ENCODE data around the gene TCEA3.
A peak's percentile ranks its signal among the peaks of the same experiment; 100 is the strongest.

Gene TCEA3

DNA sequence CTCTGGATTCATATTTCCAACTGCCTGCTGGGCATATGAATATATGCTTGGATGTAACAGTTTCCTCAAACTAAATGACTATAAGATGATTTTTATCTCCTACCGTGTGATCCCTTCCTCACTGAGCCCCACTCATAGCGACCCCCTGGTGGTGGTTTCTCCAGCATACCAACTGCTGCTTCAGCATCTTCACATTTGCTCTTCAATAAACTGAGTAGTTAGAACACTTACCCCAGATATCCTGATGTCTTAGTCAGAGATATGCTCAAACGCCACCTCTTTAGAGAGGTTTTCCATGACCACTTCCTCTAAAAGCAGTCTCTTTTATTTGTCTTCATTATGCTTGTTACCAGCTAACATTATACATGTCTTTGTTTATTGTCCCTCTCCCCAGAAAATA lies 70.3 kb downstream of the TCEA3 start:
- TF ChIP-seq, protein P1, sequence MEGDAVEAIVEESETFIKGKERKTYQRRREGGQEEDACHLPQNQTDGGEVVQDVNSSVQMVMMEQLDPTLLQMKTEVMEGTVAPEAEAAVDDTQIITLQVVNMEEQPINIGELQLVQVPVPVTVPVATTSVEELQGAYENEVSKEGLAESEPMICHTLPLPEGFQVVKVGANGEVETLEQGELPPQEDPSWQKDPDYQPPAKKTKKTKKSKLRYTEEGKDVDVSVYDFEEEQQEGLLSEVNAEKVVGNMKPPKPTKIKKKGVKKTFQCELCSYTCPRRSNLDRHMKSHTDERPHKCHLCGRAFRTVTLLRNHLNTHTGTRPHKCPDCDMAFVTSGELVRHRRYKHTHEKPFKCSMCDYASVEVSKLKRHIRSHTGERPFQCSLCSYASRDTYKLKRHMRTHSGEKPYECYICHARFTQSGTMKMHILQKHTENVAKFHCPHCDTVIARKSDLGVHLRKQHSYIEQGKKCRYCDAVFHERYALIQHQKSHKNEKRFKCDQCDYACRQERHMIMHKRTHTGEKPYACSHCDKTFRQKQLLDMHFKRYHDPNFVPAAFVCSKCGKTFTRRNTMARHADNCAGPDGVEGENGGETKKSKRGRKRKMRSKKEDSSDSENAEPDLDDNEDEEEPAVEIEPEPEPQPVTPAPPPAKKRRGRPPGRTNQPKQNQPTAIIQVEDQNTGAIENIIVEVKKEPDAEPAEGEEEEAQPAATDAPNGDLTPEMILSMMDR (conservative IDR thresholded peaks at IDR 0.05; ENCODE audit: low read depth): no peak
- ChIA-PET CTCF (no interaction called here), POLR2A (ENCODE audit: low non-redundant PET) (no interaction called here)
- H3K27ac ChIP-seq: no peak overlapping the region
- DNase-seq (ENCODE audit: low spot score): no peak

DNA sequence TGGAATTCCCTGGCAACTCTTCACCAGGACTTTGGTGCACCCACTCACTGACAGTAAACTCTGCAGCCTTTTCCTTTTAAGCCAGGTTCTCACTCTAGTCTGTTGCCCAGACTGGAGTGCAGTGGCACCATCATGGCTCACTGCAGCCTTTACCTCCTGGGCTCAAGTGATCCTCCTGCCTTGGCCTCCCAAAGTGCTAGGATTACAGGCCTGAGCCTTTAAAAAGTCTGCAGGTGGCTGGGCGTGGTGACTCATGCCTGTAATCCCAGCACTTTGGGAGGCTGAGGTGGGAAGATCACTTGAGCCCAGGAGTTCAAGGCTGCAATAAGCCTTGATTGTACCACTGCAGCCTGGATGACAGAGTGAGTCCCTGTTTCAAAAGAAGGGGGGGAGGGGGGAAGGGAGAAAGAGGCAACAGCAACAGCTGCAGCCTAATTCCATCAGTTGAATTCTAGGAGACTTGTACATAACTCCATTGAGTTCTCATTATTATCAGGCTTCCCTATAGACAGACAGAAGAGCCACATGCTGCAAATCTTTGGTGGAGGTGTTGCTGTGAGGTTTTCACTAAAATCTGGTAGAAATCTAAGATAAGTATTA lies 72.4 kb downstream of the TCEA3 start:
- CTCF ChIA-PET: no interaction called here
- H3K27ac ChIP-seq: no peak overlapping the region
- DNase-seq (ENCODE audit: low spot score): no peak
- POLR2A ChIA-PET (ENCODE audit: low non-redundant PET): no interaction called here
- TF ChIP-seq, protein P1 (conservative IDR thresholded peaks at IDR 0.05; ENCODE audit: low read depth): no peak

DNA sequence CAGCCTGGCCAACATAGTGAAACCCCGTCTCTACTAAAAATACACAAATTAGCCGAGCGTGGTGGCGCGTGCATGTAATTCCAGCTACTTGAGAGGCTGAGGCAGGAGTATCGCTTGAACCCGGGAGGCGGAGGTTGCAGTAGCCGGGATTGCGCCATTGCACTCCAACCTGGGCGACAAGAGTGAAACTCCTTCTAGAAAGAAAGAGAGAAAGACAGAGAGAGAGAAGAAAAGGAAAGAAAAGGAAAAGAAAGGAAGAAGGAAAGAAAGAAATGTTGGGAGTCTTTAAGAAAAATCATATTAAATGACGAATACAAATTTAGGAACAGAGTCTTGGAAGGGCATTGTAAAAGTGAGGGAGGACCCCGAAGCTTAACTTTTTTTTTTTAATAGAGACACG lies 78.6 kb downstream of the TCEA3 start:
- TF ChIP-seq, protein P1 (conservative IDR thresholded peaks at IDR 0.05; ENCODE audit: low read depth): no peak
- POLR2A ChIA-PET (ENCODE audit: low non-redundant PET): no interaction called here
- CTCF ChIA-PET: interaction anchor here (0.9 to 2.1 kb wide), 2 partner anchors 58 to 194 kb away, joined by 5 to 10 read pairs; no protein-coding TSS in a partner anchor
- DNase-seq (ENCODE audit: low spot score): no peak
- H3K27ac ChIP-seq: peak overlapping the region; percentile 97

DNA sequence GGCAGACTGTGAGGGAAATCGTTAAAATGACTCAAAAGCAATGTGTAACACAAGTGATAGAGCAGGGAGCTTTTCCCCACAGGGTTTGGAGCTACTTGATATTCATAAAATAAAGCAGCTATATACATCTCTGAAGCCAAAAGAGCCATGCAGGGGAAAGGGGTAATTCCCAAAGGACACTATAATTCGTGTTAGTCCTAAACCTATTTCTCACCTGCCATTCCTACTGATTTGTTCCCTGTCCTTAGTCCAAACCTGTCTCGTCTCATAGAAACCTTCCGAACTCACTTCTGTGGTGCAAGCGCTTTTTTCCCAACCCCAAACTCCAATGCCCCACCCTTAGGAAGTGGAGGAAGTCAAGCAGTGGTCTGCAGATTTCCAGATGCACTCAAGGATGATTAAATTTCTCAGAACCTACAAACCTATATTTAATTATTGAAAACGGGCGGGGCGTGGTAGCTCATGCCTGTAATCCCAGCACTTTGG lies 79.5 kb downstream of the TCEA3 start:
- DNase-seq (ENCODE audit: low spot score): peak; percentile 15
- TF ChIP-seq, protein P1 (conservative IDR thresholded peaks at IDR 0.05; ENCODE audit: low read depth): no peak
- H3K27ac ChIP-seq: peak overlapping the region; percentile 97
- ChIA-PET POLR2A (ENCODE audit: low non-redundant PET) (interaction anchor here (0.5 to 1.6 kb wide), 2 partner anchors 23 to 332 kb away, joined by 5 to 24 read pairs; no protein-coding TSS in a partner anchor), CTCF (interaction anchor here (1.7 to 2.1 kb wide), 2 partner anchors 59 to 195 kb away, joined by 10 read pairs; no protein-coding TSS in a partner anchor)

DNA sequence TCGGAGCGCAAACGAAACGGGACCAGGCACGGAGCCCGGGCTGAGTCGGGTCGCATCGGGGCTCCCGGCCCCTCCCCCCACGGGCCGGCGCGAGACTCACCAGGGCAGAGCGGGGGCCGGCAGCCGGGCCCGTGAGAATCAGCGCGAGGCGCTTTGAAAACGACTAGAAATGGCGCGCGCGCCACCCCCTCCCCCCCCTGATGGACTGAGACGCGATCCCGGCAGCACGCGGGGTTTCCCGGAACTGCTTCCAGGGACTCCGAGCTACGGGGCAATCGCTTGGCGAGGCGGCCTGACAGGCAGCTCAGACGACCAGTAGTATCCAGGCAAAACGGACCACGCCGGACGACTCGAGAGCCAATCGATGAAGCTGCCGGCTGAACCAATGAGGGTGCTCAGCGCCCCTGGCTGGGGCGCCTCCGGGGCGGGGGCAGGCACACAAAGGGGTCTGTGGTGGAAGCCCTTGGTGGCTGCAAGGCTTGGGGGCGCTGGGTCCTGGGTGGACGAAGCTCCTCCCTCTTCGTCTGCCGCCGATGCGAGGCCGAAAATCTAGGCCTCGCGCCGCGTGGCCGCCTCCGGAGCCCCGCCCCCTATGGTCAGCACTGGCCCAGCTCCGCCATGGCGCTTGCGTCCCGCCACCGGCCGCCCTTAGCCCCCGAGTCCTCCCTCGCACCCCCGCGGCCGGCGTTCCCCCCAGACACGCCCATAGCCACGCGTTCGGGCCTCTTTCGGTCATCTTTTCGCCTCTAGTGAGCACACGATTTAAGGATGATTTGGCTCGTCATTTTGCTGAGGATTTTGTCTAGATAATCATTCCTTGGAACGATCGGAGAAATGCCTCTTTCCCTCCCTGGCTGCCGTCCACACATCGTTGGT lies 80.2 kb downstream of the TCEA3 start, which contains the start of gene HNRNPR:
HNRNPR (minus strand) TSS at position 174 of the 876 bp plus-strand sequence. CDS start 3,276 bp downstream, outside the sequence.
- TF ChIP-seq, protein P1 (conservative IDR thresholded peaks at IDR 0.05; ENCODE audit: low read depth): no peak
- peak within 1 kb of the TSS; percentile 97 for H3K27ac ChIP-seq
- POLR2A ChIA-PET (ENCODE audit: low non-redundant PET): interaction anchor here (0.5 to 1.6 kb wide), 4 partner anchors 23 to 333 kb away, joined by 3 to 24 read pairs (median 4); no protein-coding TSS in a partner anchor

More for the DNA sequence above, 80.2 kb downstream of the TCEA3 start, which contains the start of gene HNRNPR:
- CTCF ChIA-PET: interaction anchor here (0.6 to 2.1 kb wide), 3 partner anchors 45 to 195 kb away, joined by 5 to 10 read pairs (median 10); no protein-coding TSS in a partner anchor
- peak; percentile 98 for DNase-seq (ENCODE audit: low spot score)

All from RWPE1 (cell line).